Liver (tissue), 9 donors: ENCODE measurements around the gene CFAP74. TPM values are rescaled to one million over a fixed set of nuclear protein-coding genes. Genes with fewer than 3 reads are reported as not detected.
A peak's percentile ranks its signal among the peaks of the same experiment; 100 is the strongest.

Experiments
- DNase-seq: peaks from one replicate; pipeline ENCODE4 v3.0.0-alpha.2; 2017; ENCODE audit warnings: low spot score
- H3K27ac ChIP-seq, 2 donors: one replicate each; pipeline ENCODE4 v1.7.0; 2013; ENCODE audit warnings: inconsistent platforms in 2 of 2, low read length in 2 of 2, control low read depth in 1 of 2, low read depth in 1 of 2, mild to moderate bottlenecking in 1 of 2
- H3K27me3 ChIP-seq, 4 donors: one replicate each; pipeline versions ENCODE4 v1.6.1 to v1.7.0; 2013; ENCODE audit warnings: low read length in 3 of 4, inconsistent platforms in 1 of 4, mild to moderate bottlenecking in 1 of 4, moderate library complexity in 1 of 4; ENCODE audit not compliant: control insufficient read depth in 4 of 4, insufficient read depth in 4 of 4
- H3K36me3 ChIP-seq, 4 donors: one replicate each; pipeline versions ENCODE4 v1.6.1 to v1.7.0; 2013; ENCODE audit warnings: low read length in 3 of 4, mild to moderate bottlenecking in 3 of 4, low read depth in 1 of 4, moderate library complexity in 1 of 4; ENCODE audit not compliant: control insufficient read depth in 4 of 4, insufficient read depth in 3 of 4
- H3K4me1 ChIP-seq, 4 donors: one replicate each; pipeline versions ENCODE4 v1.6.1 to v1.7.0; 2013; ENCODE audit warnings: low read length in 3 of 4, mild to moderate bottlenecking in 3 of 4, moderate library complexity in 1 of 4; ENCODE audit not compliant: control insufficient read depth in 4 of 4, insufficient read depth in 4 of 4
- H3K4me3 ChIP-seq, 3 donors: one replicate each; pipeline versions ENCODE4 v1.6.1 to v1.7.0; 2013; ENCODE audit warnings: low read length in 3 of 3, control low read depth in 1 of 3, low read depth in 1 of 3, mild to moderate bottlenecking in 1 of 3
- H3K9ac ChIP-seq, 2 donors: one replicate each; pipeline ENCODE4 v1.7.0; 2013; ENCODE audit warnings: low read length in 2 of 2, mild to moderate bottlenecking in 2 of 2, moderate library complexity in 2 of 2, control low read depth in 1 of 2, low read depth in 1 of 2
- H3K9me3 ChIP-seq, 4 donors: one replicate each; pipeline versions ENCODE4 v1.6.1 to v1.7.0; 2013; ENCODE audit warnings: low read length in 3 of 4; ENCODE audit not compliant: control insufficient read depth in 4 of 4
- ATF3 ChIP-seq: IDR thresholded peaks from 2 replicates; pipeline ENCODE4 v1.6.1; 2016; ENCODE audit warnings: antibody characterized with exemption
- CTCF ChIP-seq: fragments of 150-350 bp; IDR thresholded peaks from 2 replicates; pipeline ENCODE4 v1.5.1; 2017; ENCODE audit warnings: improper control_type of control experiment, low read depth, low read length; ENCODE audit not compliant: missing input control
- EGR1 ChIP-seq, 2 donors: IDR thresholded peaks; 2 replicates each; pipeline ENCODE4 v1.6.1; 2016 to 2018; ENCODE audit warnings: antibody characterized with exemption in 2 of 2, low read depth in 2 of 2
- FOXA1 ChIP-seq: IDR thresholded peaks from 2 replicates; pipeline ENCODE4 v1.6.1; 2016; ENCODE audit warnings: antibody characterized with exemption
- FOXA2 ChIP-seq: IDR thresholded peaks from 2 replicates; pipeline ENCODE4 v1.6.1; 2016; ENCODE audit warnings: antibody characterized with exemption
- GABPA ChIP-seq, 2 donors: IDR thresholded peaks in 1 of 2; conservative IDR thresholded peaks in 1 of 2; 2 replicates each; pipeline ENCODE4 v1.6.1; 2016; ENCODE audit warnings: antibody characterized with exemption in 2 of 2, mild to moderate bottlenecking in 1 of 2, moderate library complexity in 1 of 2
- HNF4A ChIP-seq, 2 donors: conservative IDR thresholded peaks; 2 replicates each; pipeline ENCODE4 v1.6.1; 2016; ENCODE audit warnings: antibody characterized with exemption in 2 of 2, mild to moderate bottlenecking in 2 of 2
- HNF4G ChIP-seq: IDR thresholded peaks from 2 replicates; pipeline ENCODE4 v1.6.1; 2016; ENCODE audit warnings: antibody characterized with exemption
- JUND ChIP-seq, 2 donors: IDR thresholded peaks; 2 replicates each; pipeline ENCODE4 v1.6.1; 2016; ENCODE audit warnings: antibody characterized with exemption in 2 of 2
- MAX ChIP-seq: IDR thresholded peaks from 2 replicates; pipeline ENCODE4 v1.6.1; 2016; ENCODE audit warnings: antibody characterized with exemption
- NR2F2 ChIP-seq: IDR thresholded peaks from 2 replicates; pipeline ENCODE4 v1.6.1; 2016; ENCODE audit warnings: antibody characterized with exemption
- RAD21 ChIP-seq, 2 donors: IDR thresholded peaks; 2 replicates each; pipeline ENCODE4 v1.6.1; 2016; ENCODE audit warnings: antibody characterized with exemption in 2 of 2, mild to moderate bottlenecking in 2 of 2
- REST ChIP-seq: IDR thresholded peaks from 2 replicates; pipeline ENCODE4 v1.6.1; 2016; ENCODE audit warnings: antibody characterized with exemption, mild to moderate bottlenecking
- RXRA ChIP-seq, 2 donors: IDR thresholded peaks; 2 replicates each; pipeline ENCODE4 v1.6.1; 2017 to 2018; ENCODE audit warnings: antibody characterized with exemption in 2 of 2, mild to moderate bottlenecking in 1 of 2
- SP1 ChIP-seq: IDR thresholded peaks from 2 replicates; pipeline ENCODE4 v1.6.1; 2018; ENCODE audit warnings: antibody characterized with exemption, mild to moderate bottlenecking
- TAF1 ChIP-seq: conservative IDR thresholded peaks from 2 replicates; pipeline ENCODE4 v1.6.1; 2016; ENCODE audit warnings: antibody characterized with exemption, mild to moderate bottlenecking
- YY1 ChIP-seq: IDR thresholded peaks from 2 replicates; pipeline ENCODE4 v1.6.1; 2016; ENCODE audit warnings: antibody characterized with exemption, mild to moderate bottlenecking
- ZBTB33 ChIP-seq: IDR thresholded peaks from 2 replicates; pipeline ENCODE4 v1.6.1; 2016; ENCODE audit warnings: antibody characterized with exemption
- WGBS: extraction: QIAGEN DNeasy Blood & Tissue Kit; methylation state at CpG from one replicate; pipeline ENCODE4 v1.1.7; 2013; 5-methylcytosine and 5-hydroxymethylcytosine counted together
- polyA plus RNA-seq, 2 donors: library from polyadenylated mRNA; stranded (reverse) in 1 of 2; unstranded in 1 of 2; fragments of 200-250 nt in 1 of 2; fragments of >200 nt in 1 of 2; fragmentation: Nextera tagmentation in 1 of 2; extraction: Ambion mirVana in 1 of 2; gene quantifications; one replicate each; pipeline versions ENCODE4 v1.2.1 to v1.2.3, GENCODE V29; 2013 to 2015
- total RNA-seq, 2 donors: library from RNA; depleted of rRNA; stranded (reverse); fragments of >200 nt; gene quantifications; one replicate each; pipeline ENCODE4 v1.2.3, GENCODE V29; 2014
- donor health status: healthy.
- donor health status: healthy.
- donor health status: healthy.
- donor health status: healthy.
- donor health status: healthy.

Gene CFAP74
- total and polyA plus RNA-seq, 4 donors = under 0.01 to 0.31 TPM; not detected in 2

GRCh38 chr1:1883092-1883873 lies 120.3 kb downstream of the CFAP74 start:
- Histone ChIP-seq H3K27me3 (no peaks in the 10 kb centered on the region), H3K4me3 (no peak overlapping the region), H3K27ac (no peak overlapping the region), H3K9me3 (no peaks in the 10 kb centered on the region), H3K9ac (no peak overlapping the region), H3K36me3 (no peaks in the 10 kb centered on the region), H3K4me1 (peaks cover 6 to 26% (median 24%) of the 10 kb centered on the region in 4 donors)
- DNase-seq = no peak
- WGBS = 62% methylated on average over 4 of the region's 4 CpGs
- no peak for TF ChIP-seq RAD21 (IDR thresholded peaks at IDR 0.05)

- no peaks in the 10 kb centered on the region for H3K9me3 ChIP-seq
- no peak overlapping the region for H3K4me3 ChIP-seq
- WGBS = 47% methylated on average over 6 of the region's 6 CpGs
- no peak for DNase-seq
- H3K36me3 ChIP-seq = no peaks in the 10 kb centered on the region
- peaks cover 6 to 28% (median 22%) of the 10 kb centered on the region in 4 donors for H3K4me1 ChIP-seq
- no peak overlapping the region for H3K9ac ChIP-seq
- peak overlapping the region; percentile 4 to 10 for H3K27ac ChIP-seq
- TF ChIP-seq SP1 (no peak), RXRA (IDR thresholded peaks at IDR 0.05) (peak; percentile 8), HNF4A (conservative IDR thresholded peaks at IDR 0.05) (peak in 1 of 2 donors; percentile 27)
- H3K27me3 ChIP-seq = no peaks in the 10 kb centered on the region
Measured at GRCh38 chr1:1881727-1882126, 121.9 kb downstream of the CFAP74 start.

GRCh38 chr1:1880617-1881312 lies 122.8 kb downstream of the CFAP74 start:
- no peak overlapping the region for H3K9ac ChIP-seq
- H3K9me3 ChIP-seq = no peaks in the 10 kb centered on the region
- H3K27me3 ChIP-seq = no peaks in the 10 kb centered on the region
- TF ChIP-seq YY1 = no peak
- TF ChIP-seq RAD21 (IDR thresholded peaks at IDR 0.05) = no peak
- TF ChIP-seq JUND (IDR thresholded peaks at IDR 0.05) = no peak
- no peak for TF ChIP-seq GABPA (IDR thresholded peaks at IDR 0.05 in 1 of 2, conservative IDR thresholded peaks at IDR 0.05 in 1 of 2)
- no peak for TF ChIP-seq ATF3
- TF ChIP-seq SP1 = no peak
- TF ChIP-seq EGR1 (IDR thresholded peaks at IDR 0.05; ENCODE audit: low read depth in 2 of 2) = no peak
- TF ChIP-seq TAF1 = no peak
- TF ChIP-seq CTCF = no peak
- TF ChIP-seq ZBTB33 = no peak
- TF ChIP-seq MAX = no peak
- no peak for TF ChIP-seq FOXA2
- no peak for TF ChIP-seq HNF4G
- no peak for TF ChIP-seq NR2F2
- TF ChIP-seq REST = no peak
- no peak for TF ChIP-seq FOXA1
- no peak for TF ChIP-seq HNF4A (conservative IDR thresholded peaks at IDR 0.05)
- TF ChIP-seq RXRA (IDR thresholded peaks at IDR 0.05) = no peak
- WGBS = 57% methylated on average over 13 of the region's 13 CpGs
- H3K36me3 ChIP-seq = peaks cover 0 to 3% (median 0%) of the 10 kb centered on the region in 4 donors
- peaks cover 6 to 32% (median 22%) of the 10 kb centered on the region in 4 donors for H3K4me1 ChIP-seq
- no peak for DNase-seq
- no peak overlapping the region for H3K27ac ChIP-seq
- no peak overlapping the region for H3K4me3 ChIP-seq
